NCI-H146 treated with DMSO at 0.1 percent for 48 hours (cell line): ENCODE results near the gene PACS1.

Experiments used
- DNase-seq: peaks from one replicate; lab custom pipeline; 2025; ENCODE audit not compliant: unreplicated experiment; lab: John Stamatoyannopoulos, UW

Gene PACS1

DNA sequence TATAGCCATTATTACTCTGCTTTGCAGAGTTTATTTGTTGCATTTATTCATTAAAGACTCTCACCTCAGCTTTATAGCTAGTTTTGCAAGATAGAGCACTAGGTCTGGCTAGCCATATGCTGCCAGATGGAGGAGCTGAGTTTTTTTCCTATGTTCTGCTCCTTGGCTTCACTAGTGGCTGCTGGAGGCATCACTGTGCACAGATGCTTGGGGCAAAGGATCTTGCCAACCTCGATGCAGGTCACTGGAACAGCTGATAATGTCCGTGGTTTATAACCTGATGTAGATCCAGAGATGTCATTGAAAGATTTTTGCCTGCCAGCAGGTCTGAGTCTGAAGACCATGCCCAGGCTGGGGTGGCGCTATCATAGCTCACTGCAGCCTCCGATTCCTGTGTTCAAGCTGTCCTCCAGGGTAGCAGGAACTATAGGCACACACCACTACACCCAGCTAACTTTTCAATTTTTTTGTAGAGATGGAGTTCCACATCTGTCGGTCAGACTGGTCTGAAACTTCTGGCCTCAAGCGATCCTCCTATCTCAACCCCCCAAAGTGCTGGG is 63.2 kb downstream of the PACS1 start:
- no peak for DNase-seq

DNA sequence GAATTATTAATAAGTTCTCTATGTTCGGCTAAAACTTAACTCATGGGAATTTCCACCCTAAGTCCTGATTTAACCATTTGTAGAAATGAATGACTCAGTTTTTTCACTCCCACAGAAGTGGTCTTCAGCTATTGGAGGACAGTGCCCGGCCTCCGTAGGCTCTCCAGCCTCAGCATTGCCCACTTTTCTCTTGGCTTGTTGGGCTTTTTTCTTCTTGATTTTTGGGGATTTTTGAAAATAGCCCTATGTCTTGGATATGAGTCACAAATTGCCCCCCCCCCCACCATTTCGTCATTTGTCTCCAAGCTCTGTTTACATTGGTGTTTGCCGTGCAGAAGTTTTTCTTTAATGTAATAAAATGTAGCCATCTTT is 66.7 kb downstream of the PACS1 start:
- DNase-seq = no peak

DNA sequence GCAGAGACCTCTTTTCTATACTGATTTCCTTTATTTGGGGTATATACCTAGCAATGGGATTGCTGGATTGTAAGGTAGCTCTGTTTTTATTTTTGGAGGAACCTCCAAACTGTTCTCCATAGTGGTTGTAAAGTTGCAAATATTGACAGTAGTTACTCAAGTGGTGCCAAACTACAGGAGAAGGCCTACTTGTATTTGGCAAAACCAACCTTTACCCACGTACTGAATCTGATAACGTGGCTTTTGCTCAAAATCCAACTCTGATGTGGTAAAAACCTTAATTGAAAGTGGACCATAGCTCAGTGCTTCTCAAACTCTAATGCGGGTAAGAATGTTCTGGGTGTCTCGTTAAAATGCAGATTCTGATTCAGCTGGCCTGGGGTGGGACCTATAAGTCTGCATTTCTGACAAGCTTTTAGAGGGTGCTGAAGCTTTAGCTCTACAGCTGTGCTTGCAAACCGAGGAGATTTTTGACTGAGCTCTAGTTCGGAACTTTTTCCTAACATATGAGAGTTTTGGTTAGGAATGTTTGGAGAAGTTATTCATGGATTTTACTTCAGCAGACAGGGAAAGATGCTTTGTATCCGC is 69.8 kb downstream of the PACS1 start:
- DNase-seq = no peak

DNA sequence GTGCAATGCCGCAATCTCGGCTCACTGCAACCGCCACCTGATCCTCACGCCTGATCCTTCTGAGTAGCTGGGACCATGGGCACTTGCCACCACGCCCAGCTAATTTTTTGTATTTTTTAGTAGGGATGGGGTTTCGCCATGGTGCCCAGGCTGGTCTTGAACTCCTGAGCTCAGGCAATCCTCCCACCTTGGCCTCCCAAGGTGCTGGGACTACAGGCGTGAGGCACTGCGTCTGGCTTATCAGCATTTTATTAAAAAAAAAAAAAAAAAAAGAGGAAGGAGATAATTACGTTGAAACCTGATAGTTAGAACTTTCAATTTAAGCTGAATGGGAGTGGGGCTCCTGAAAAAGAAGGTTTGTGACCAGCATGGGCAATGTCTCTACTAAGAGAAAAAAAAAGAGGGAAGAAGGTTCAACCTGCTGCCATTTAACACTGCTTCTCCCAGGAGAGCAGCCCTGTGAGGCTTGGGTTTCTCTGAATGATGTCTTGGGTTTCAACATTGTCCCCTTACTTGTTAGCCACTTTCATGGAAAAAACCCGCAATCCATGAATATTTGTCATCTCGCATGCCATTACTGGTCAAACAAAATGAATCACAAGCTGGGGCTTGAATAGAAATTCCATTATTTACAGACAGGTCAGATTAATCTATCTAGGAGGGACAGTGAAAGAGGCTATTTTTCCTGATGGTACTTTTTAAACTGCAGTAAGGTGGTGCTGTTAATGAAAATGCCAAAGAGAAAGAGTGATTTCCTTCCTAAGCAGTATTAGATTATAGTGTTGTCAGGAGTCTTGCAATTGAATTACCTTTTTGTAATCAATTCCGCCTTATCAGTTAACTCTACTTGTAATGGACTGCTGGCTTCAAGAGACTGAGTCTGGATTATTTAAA is 72.5 kb downstream of the PACS1 start:
- DNase-seq = peak; percentile 58

DNA sequence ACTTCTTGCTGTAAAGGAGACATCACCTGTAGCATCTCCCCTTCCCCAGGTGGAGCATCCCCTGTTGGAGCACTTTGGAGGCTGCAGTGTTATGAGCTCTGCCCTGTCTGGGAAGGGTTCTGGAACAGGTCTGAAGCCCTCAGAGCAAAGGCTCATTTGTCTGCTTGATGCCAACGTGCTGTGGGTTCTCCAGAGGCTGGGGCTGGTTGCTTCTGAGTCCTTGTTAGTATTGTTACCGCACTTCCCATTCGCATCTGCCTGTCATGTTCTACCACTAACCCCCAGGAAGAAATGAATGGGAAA is 73.1 kb downstream of the PACS1 start:
- DNase-seq = no peak

DNA sequence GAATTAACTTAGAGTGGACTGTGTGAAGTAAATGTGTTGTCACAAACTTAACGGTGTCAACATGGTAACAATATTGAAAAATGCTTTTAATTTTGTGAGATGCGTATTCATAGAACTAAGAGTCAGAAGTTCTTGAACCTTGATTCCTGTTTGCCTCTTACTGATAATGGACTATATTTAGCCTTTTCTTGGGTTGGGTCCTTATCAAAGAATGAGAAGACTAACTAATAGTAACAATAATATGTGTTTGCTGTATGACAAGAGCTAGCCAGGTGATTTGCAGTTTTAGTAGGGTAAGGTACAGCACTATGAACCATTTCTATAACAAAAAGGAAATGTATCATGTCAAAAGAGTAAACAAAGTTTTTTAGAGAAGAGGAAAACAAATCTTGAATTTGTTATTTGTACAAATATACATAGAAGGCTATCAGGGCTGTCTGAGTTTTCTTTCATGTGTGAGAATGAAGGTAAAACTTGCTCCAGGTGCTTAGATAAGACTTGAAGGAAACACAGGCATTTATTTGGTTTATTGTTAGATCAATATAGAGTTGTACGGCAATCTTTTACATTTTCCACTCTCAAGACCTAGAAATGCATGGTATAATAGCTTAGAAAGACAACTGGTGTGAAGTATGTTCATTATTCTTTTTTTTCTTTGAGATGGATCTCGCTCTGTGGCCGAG is 74.1 kb downstream of the PACS1 start:
- DNase-seq = no peak

DNA sequence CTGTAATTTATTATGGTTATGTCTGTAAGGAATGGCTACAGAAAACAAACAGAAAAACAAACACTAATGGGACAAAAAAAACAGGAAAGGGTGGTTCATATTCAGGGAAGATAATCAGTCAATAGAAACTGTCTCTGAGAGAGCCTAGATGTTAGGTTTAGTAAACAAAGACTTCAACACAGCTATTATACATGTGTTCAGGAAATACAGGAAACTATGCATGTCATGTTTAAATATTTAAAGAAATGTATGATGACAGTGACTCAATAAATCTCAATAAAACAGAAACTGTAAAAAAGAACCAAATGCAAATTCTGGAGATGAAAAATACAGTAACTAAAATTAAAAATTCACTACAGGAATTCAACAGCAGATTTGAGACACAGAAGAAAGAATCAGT is 76.0 kb downstream of the PACS1 start:
- no peak for DNase-seq

DNA sequence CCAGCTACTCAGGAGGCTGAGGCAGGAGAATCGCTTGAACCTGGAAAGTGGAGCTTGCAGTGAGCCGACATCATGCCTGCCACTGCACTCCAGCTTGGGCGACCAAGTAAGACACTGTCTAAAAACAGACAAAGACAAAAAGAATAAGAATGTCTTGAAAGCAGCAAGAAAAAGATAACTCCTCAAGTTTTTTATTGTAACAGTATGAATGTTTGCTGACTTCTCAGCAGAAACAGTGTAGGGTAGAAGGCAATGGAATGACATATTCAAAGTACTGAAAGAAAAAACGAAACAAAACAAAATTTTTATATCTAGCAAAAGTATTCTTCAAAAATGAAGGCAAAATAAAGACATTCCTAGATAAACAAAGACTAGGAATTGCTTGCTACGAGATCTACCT is 76.9 kb downstream of the PACS1 start:
- no peak for DNase-seq

DNA sequence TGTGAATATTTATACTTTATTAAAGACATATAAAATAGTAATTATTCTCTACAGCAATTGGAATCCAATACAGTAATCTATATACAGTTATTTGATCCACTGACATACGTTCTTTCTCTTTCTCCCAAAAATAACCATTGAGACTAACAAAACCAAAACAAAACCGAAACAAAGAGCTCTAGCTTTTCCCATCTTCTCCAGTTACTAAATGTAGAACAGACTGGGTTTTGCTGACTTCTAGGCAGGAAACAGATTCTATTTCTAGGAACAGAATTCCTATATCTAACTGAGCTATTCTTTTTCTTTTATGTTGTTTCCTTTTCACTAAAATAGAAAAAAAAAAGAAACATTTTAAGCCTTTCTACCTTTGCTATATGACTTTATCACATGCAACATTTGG is 80.1 kb downstream of the PACS1 start:
- no peak for DNase-seq

DNA sequence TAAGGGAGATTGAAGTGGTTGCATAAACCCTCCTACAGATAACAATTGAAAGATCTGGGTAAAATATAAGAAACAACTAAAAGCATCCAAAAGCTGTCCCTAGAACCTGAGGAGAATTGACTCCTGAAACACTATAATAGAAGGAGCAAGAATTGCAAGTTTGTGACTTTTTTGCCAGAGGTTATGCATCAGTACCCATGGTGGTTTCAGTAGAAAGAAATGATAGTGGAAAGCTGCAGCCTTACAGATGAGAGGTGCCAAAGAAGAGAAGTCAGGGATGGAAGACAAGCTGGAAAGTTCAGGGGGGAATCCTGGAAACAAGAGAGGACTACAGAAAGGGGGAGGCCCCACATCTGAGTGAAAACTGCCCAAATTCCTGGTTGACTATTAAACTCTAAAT is 80.7 kb downstream of the PACS1 start:
- no peak for DNase-seq

DNA sequence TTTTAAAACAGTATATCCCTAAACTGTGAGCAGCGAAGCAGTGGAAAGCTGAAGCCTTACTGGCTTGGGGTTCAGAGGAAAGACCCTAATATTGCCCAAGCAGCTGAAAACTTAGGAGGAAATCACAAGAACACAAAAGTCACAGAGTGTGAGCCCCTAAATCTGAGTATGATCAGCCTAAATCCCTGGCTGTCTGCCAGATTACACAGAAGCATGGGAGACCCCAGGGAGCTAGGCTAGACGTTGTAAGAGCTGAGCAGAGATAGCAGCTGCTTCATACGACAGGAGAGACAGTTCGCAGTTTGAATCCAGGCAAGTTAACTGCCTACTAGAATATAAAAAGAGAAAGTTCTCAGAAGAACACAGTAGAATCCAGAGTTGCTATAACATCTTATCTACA is 81.2 kb downstream of the PACS1 start:
- DNase-seq = no peak

DNA sequence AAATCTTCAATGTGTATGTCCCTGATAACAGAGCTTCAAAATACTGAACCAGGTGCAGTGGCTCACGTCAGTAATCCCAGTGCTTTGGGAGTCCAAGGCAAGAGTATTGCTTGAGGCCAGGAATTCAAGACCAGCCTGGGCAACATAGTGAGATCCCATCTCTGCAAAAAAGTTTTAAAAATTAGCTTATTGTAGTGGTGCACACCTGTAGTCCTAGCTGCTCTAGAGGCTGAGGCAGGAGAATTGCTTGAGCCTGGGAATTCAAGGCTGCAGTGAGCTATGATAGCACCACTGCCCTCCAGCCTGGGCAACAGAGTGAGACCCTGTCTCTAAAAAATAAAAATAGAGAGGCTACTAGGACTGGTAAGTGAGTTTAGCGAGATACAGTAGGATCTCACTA is 84.0 kb downstream of the PACS1 start:
- DNase-seq = no peak

DNA sequence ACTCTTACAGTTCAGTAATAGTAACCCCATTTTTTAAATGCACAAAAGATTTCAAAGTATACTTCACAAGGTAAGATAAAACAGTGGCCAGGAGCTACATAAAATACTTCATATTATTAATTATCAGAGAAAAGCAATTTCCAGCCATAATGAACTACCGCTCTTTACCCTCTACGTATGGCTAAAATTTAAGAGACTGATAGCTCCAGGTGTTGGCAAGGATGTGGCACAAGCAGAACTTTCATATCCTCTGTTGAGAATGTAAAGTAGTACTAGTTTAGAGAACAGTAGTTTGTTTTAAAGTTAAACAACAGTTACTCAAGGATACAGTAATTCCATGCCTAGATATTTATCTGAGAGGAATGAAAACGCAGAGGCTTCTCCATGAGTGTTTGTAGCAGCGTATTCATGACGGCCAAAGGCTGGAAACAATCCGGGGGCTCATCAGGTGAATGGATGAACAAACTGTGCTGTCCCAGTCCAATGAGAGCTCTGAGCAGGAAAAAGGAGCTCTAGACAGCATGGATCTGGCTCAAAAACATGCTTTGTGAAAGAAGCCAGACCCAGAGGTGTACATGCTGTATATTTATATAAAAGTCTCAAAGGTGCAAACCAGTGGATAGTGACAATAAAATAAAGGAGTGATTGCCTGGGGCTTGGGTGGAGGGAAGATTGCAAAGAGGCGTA is 85.5 kb downstream of the PACS1 start:
- DNase-seq = no peak

DNA sequence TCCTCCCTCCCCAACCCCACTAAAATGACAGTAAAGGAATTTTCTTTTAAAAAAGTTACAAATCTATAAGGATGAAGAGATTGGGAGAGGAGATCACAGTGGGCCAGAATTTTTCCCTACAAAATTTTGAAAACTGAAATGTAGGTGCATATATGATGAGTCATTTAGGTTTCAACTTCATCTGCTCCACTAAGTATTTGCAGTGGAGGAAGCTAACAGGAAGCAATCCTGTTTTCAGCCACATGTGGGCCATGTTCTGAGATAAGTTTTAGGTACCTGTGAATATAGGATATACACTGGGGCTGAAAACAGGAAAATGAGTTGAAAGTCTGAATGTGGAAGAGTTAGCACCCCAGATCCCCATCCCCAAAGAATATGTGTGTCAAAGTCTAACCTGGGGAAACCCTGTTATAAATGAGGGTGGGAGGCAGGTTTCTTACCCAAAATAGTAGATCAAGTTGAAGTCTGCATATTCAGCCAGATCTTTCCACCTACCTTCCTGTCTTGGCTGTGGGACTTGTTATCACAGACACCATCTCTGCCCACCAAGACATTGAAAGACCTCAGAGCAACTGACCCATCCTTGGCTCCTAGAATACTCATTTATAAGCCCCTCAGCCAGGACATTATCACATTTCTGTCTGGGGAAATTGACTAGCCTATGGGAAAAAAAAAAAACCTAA is 87.3 kb downstream of the PACS1 start:
- no peak for DNase-seq

DNA sequence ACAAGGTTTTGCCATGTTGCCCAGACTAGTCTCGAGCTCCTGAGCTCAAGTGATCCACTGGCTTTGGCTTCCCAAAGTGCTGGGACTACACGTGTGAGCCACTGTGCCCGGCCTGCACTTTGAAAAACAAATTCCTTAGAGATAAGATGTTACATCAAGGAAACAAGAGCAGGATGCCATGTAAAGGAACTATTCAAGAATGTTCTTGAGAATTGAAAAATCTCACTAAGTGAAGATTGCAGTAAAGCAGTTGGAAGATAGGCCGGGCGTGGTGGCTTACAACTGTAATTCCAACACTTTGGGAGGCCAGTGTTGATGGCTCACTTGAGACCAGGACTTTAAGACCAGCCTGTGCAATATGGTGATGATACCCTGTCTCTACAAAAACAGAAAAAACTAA is 88.1 kb downstream of the PACS1 start:
- no peak for DNase-seq

DNA sequence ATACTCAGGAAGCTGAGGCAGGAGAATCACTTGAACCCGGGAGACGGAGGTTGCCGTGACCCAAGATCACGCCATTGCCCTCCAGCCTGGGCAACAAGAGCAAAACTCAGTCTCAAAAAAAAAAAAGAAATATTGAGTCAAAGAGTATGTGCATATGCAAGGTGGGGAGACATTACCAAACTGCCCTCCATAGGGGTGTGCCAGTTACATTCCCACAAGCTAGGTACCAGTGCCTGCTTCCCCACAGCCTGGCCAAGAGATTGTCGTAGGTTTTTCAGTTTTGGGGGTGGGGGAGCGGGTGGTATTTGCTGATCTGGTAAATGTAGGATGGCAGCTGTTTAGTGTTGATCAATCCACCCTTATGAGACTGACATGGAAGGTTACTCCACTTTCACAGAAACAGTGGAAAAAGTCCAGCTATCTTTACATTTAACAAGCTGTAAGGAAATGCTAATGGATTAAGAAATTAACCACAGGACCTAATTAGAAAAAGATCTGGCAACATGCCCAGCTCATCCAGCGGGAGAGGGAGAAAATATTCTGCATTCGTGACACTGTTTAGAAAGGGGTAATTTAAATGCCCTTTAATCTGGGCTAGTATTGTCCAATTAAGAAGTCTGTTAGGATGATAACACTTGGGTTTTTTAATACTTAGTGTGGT is 89.4 kb downstream of the PACS1 start:
- DNase-seq = no peak

DNA sequence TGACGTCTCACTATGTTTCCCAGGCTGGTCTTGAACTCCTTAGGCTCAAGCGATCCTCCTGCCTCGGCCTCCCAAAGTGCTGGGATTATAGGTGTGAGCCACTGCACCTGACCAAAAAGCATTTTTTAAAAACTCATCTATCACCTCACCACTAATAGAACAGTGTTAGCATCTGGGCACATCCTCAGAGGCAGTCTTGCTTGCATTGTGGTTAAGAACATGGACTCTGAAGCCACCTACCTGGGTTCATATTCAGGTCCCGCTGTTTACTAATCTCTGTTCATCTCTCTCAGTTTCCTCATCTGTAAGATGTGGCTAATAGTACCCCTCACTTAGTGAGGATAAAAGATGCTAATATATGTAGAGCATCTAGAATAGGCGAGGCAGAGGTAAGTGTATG is 90.6 kb downstream of the PACS1 start:
- no peak for DNase-seq

DNA sequence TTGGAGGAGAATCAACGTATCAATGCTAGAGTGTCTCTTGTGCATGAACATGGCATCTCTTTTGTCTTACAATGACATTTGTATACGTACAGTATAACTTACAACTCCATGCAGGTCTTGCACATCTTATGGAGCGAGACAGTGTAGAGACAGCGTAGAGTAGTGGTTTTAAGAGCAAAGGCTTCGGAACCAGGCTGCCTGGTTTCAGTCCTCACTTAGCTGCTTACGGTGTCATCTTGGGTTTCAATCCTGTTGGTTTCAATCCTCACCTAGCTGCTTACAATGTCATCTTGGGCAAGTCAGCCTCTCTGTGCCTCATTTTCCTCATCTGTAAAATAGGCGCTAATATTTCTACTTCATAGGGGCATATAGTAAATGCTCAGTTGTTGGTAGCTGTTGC is 98.2 kb downstream of the PACS1 start:
- no peak for DNase-seq

DNA sequence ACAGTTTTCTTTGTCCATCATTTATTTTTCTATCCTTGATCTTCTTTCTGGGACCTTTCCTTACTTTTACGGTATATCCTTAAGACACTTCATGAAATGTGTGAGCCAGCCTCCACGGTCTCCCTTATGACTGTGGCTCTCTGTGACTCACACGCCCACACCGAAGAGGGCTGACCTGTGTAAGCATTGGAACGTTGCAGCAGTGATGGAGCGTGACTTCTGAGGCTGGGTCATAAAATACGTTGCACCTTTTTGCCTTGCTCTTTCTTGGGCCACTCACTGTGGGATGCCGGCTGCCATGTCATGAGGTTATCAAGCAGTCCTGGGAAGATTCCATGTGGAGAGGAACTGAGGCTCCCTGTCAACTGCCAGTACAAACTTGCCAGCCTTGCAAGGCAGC is 102.1 kb downstream of the PACS1 start:
- DNase-seq = no peak

DNA sequence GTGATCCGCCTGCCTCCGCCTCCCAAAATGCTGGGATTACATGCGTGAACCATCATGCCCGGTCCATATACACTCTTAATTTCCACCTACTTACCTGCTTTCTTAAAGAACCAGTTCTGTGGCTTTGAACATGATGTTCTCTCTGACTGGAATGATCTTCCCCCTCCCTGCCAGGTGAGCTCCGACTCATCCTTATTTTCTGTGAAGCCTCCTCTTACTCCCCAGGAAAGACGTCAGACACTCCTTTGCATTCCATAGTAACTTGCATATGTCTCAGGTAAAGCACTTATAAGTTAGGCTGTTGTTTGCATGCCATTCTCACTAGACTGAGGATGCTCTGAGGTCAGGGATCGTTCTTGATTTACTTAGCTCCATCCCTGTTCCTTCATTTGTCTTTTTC is 106.6 kb downstream of the PACS1 start:
- no peak for DNase-seq

DNA sequence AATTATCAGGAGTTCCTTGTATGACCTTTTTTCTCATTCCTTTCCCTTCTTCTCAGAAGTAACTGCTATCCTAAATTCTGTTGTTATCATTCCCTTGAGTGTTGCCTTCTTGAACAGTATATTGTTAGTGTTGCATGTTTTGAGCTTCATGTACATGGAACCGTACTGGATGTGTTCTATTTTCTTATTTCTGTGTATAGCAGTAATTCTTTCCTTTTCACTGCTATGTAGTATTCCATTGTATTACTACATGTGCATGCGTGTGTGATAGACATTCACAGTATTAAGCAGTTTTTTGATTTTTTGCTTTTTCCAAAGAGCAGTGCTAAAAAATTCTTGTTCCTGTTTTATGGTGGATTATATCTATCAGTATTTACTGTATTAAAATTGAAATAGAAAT is 108.1 kb downstream of the PACS1 start:
- DNase-seq = no peak
